Mesenteric fat pad (tissue), 1 donor: Measurements from ENCODE around the gene TBX1. TPM values are rescaled to one million over a fixed set of nuclear protein-coding genes. Genes with fewer than 3 reads are reported as not detected.

Experiments
- DNase-seq: peaks from one replicate; pipeline ENCODE4 v3.0.0-alpha.2; 2020; ENCODE audit warnings: low spot score
- total RNA-seq: library from RNA; stranded (reverse); fragmentation: NEBNext Ultra II Directional; extraction: Animal tissue kit (Norgen Biotek cat#: 25700); gene quantifications from one replicate; pipeline ENCODE4 v1.2.1, GENCODE V29; 2021
- donor health status: DM: yes; HTN: yes; CAD: no.

TBX1 gene
- total RNA-seq, 1 donor from 2014 or later, result 3.0 TPM

GRCh38 chr22:19797086-19798002 is 36.8 kb downstream of the TBX1 start:
- DNase-seq, result no peak

DNA sequence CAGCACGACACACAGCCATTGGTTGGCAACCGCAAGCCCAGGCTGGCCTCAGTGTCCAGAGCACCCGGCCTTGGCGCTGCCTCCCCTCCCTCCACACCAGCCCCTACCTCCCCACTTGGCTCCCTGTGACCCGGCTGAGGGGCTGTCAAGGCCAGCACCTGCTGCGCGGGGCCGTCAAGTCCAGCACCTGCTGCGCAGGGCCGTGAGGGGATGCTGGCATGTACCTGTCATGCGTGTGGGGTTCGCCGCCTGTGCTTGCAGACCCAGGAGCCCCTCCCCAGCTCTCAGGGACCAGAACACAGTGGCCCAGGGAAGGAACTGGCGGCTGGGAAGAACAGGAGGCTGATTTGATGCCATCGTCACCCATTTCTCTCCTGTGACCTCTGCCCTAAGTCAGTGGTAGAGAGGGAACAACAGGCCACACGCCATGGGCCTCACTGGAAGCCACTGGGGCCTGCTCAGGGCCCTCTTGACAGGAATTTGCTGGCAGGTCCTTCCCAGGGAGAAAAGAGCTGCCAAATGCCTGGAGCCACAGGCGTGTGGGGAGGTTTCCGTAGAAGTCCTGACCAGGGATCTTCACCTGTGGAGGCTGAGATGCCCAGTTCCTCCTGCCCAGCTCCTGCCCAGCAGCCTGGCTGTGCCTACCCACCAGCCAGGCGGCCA is 37.6 kb downstream of the TBX1 start:
- no peak for DNase-seq

GRCh38 chr22:19798891-19799293 is 38.3 kb downstream of the TBX1 start:
- no peak for DNase-seq

GRCh38 chr22:19799322-19800190 is 39.0 kb downstream of the TBX1 start:
- DNase-seq, result no peak

GRCh38 chr22:19800306-19800705 is 39.7 kb downstream of the TBX1 start:
- DNase-seq, result no peak

- DNase-seq, result no peak
Measured at GRCh38 chr22:19800761-19801244, 40.2 kb downstream of the TBX1 start.

DNA sequence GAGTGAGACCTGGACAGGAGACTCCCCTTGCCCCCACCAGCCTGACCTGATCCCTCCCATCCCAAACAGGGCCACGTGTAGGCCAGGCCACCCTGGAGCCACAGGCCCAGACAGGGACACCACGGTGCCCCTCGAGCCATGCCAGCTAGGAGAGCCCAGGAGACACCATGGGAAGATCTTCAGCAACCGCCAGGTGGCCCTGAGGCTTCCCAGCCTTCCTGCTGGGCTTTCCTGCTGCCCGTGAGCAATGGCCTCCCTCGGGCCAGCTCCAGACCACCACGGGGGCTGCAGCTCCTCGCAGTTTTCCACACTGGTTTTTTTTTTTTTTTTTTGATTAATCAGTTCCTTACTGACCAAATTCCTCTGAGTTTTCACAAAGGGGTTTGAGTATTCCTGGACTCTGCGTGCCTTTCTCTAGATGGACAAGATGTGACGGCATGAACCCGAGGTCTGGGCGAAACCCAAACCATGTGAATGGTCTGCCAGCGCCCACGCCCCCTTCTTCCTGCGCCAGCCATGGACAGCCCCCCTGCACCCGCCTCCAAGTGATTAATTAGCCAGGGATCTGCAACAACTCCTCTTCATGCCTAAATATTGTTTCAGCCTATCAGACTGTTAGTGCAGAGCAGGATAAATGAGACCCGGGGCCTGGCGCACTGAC is 40.9 kb downstream of the TBX1 start:
- DNase-seq, result no peak

DNA sequence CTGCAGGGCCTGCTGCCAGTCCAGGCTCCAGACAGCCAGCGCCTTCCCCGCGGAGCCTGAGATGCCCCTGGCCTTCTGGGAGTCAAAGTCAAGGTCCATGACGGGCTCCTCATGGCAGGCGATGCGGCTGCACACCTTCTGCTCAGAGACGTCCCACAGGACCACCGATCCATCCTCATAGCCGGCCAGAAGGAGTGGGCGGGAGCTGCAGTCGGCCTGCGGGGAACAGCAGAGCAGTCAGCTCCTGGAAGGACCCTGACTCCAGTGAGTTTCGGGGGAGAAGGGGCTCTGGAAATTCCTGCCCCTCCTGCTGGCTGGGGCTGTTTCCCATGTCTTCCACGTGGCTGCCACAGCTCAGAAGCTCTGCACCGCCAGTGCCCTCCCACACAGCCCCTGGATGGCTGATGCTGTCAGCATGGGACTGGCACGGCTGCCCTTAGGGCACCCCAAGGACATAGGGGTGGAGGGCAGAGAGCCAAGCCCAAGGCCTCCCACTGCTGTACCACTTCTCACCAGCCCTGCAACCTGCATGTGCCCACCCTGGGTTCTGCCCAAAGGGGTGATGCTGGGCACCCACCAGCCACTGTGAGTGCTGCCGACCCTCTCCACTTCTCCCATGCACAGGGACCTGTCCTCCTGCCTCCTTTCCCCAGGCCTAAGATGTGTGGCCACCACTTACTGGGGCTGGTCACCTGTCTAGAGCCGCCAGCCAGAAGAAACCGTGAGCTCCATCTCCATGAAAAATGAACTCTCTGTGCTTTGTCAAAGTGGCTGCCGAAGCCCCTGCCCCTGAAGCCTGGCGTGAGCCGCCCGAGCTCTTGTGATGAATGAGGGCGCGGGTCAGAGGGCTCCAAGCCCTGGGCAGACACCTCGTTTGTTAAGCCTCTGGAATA is 41.7 kb downstream of the TBX1 start:
- no peak for DNase-seq

GRCh38 chr22:19802894-19803735 is 42.5 kb downstream of the TBX1 start:
- DNase-seq, result no peak

GRCh38 chr22:19803736-19804267 is 43.2 kb downstream of the TBX1 start:
- no peak for DNase-seq

DNA sequence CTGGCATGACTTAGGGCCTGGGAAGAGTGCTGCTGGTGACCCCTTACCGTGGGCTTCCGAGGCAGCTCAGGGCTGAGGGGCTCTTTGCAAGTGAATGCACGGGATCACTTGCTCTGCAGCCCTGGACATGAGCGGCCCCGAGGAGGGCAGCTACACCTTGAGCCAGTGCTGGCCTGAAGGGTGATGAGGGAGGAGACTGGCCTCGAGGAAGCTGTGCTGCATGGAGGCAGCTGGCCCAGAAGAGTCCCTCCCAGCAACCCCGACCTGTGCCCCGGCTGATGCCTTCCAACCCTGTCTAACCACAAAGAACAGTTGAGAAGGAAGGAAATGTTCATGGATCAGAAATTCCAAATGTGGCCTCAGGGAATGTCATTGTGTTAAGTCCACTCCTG is 45.2 kb downstream of the TBX1 start:
- DNase-seq, result no peak

DNA sequence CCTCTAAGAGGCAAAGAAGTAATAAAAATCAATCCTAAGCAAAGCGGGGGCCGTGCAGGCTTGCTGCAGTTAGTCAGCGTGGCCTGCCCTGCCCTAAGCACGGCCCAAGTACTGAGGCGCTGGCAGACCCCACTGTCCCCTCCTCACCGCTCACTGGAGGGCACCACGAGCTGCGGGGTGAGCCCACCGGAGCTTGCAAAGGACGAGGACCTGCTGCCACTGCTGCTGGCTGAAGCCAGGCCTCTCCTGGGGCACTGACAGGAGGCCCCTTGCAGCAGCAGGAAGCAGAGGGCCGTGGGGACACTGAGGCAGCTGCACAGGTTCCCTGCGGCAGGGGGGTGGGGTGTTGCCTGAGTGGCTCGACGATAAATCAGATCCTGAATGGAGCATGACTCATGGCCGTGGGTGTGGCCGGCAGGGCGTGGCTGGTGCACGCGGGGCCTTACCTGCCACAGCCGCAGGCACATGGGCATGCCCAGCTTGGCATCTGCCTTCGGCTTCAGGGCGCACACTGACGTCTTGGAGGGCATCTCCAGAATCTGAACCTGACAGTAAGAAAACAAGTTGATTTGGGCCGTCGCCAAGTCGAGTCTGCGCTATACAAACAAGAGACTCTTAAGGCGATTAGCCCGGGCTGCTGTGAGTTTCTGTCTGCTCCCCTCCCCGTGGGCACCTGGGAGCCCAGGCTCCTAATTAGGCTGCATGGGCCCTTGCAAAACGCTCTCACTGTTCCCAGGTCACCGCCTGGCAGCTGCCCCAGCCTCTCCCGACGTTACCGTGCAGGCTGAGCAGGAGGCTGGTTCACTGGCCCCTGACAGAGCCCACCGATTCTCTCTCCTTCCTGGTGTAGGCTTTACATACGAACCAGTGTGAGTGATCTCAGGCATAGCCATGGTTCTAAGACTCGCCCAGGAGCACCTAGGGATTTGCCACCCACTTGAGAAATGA is 45.9 kb downstream of the TBX1 start:
- no peak for DNase-seq

DNA sequence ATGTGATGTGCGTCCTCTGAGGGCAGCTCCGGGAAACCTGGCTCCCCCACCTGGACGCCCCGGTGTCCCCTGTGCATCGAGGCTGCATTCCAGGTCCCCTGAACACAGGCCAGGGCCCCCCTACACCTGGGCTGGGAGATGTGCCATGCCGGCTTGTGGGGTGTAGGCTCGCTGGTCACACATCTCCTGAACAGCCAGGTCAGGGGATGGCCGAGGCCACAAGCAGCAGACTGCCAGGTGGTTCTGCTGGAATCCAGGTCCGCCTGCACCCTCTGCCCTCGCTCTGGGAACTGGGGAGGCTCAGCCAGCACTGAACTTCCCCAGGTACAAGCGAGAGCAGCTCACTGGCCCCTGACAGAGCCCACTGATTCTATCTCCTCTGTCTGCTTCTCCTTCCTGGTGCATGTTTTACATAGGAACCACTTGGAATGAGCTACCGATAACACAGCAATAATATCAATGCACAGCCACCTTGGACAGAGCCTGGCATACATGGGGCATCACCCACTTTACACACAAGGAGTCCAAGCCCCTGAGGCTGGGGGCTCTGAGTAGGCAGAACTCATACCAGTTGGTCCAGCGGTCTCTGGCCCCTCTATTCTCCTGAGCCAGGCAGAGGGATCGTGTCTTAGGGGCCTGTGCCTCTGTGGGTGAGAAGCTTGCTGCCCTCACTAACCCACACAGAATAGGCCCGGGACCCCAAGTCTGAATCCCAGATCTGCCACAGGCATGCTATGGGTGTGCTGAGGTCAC is 46.8 kb downstream of the TBX1 start:
- no peak for DNase-seq

DNA sequence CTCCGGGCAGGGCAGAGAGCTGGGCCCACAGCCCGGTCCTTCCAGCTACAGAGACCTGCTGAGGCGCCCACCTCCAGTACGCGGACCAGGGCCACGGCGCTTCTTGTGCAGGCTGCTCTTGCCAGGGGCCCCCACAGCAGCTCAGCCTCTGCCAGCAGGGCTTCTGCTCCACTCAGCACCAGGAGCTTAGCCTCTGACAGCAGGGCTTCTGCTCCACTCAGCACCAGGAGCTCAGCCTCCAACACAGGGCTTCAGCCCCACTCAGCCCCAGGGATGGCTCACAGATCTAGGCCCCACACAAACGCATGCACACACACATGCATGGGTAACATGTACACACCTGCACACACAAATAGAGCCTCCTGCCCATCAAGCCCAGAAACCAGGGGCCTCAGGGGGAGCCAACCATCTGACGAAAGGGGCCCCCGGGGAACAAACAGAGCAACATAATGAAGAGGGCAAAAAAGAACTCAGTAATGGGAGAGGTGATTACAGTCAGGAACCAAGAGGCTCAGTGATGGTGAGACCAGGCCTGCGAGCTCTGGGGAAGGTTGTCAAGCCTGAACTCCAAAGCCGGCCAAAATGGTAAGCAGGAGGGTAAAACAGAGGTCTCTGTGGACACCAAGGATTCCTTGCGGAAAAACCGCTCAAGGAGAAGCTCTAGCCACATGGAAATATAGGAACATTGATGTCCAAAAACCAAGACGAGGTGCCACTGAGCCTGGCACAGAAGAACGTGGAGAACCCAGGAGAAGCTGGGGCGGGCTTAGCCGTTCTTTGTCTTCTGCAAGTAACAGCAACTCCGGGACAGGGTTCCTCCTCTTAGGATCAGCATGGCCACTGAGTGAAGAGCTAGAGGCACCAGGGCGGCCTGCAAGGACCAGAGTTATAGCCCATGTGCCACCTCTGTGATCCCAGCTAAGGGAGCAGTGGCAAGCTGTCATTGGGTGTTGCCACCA is 47.6 kb downstream of the TBX1 start:
- DNase-seq, result no peak

GRCh38 chr22:19808873-19809478 is 48.4 kb downstream of the TBX1 start:
- DNase-seq, result no peak
